H1 (cell line): Measurements from ENCODE around the gene SSC5D. TPM values are rescaled to one million over a fixed set of nuclear protein-coding genes. Genes with fewer than 3 reads are reported as not detected.

Experiments used
- CTCF ChIA-PET: fragments of 300-600 bp; sonication (Branson Sonifier 250); formaldehyde crosslinking; loops from one replicate; lab custom pipeline; 2021; ENCODE audit not compliant: partially characterized antibody; lab: Charles Lee
- POLR2A ChIA-PET: fragments of 300-600 bp; sonication (Branson Sonifier 250); formaldehyde crosslinking; loops from one replicate; lab custom pipeline; 2021; ENCODE audit warnings: inconsistent platforms; ENCODE audit not compliant: partially characterized antibody; lab: Charles Lee
- DNase-seq, 2 experiments: peaks; one replicate each; pipeline versions ENCODE4 v3.0.0 to v3.0.0-alpha.2; 2010 to 2022; ENCODE audit warnings: low spot score in 2 of 2, low read depth in 1 of 2, mixed read lengths in 1 of 2
- FAIRE-seq: peaks from 2 replicates; lab custom pipeline; 2011; peaks lifted over from hg19 to GRCh38; lab: Jason Lieb, UNC
- H2AFZ ChIP-seq: 2 replicates; pipeline ENCODE4 v1.8.1; 2012; ENCODE audit warnings: low read length, inconsistent platforms
- H2AK5ac ChIP-seq: 2 replicates; pipeline ENCODE4 v1.6.1; 2013; ENCODE audit warnings: low read depth, low read length
- H2BK120ac ChIP-seq: replicated peaks from 2 replicates; pipeline ENCODE3; 2013; ENCODE audit warnings: low read depth, low read length, inconsistent platforms
- H2BK12ac ChIP-seq: 2 replicates; pipeline ENCODE4 v1.6.1; 2013; ENCODE audit warnings: low read depth, low read length
- H2BK15ac ChIP-seq: 2 replicates; pipeline ENCODE4 v1.6.1; 2013; ENCODE audit warnings: low read length
- H2BK20ac ChIP-seq: 2 replicates; pipeline ENCODE4 v1.6.1; 2013; ENCODE audit warnings: low read length
- H2BK5ac ChIP-seq: 2 replicates; pipeline ENCODE4 v1.6.1; 2013; ENCODE audit warnings: low read depth, low read length
- H3K14ac ChIP-seq: 2 replicates; pipeline ENCODE4 v1.6.1; 2013; ENCODE audit warnings: inconsistent platforms; ENCODE audit not compliant: insufficient read length
- H3K18ac ChIP-seq: 2 replicates; pipeline ENCODE4 v1.6.1; 2013; ENCODE audit warnings: low read length; ENCODE audit errors: extremely low read depth
- H3K23ac ChIP-seq: 2 replicates; pipeline ENCODE4 v1.6.1; 2013; ENCODE audit warnings: inconsistent platforms; ENCODE audit not compliant: insufficient read length
- H3K23me2 ChIP-seq: 2 replicates; pipeline ENCODE4 v1.6.1; 2013; ENCODE audit warnings: low read depth, low read length
- H3K27ac ChIP-seq: 2 replicates; pipeline ENCODE4 v1.6.1; 2011; ENCODE audit warnings: low read depth, low read length, inconsistent platforms
- H3K27me3 ChIP-seq, 4 experiments: replicated peaks in 1 of 4; 1 replicate in 1 of 4; 2 replicates in 3 of 4; pipeline versions ENCODE4 v1.6.1 to v1.8.1; 2011 to 2013; ENCODE audit warnings: low read length in 3 of 4, mild to moderate bottlenecking in 3 of 4, inconsistent platforms in 2 of 4, mixed read lengths in 2 of 4, moderate library complexity in 1 of 4; ENCODE audit not compliant: control insufficient read depth in 3 of 4, insufficient read depth in 3 of 4; ENCODE audit errors: extremely low read depth in 1 of 4
- H3K36me3 ChIP-seq, 4 experiments: 2 replicates each; pipeline versions ENCODE4 v1.6.1 to v1.8.1; 2011 to 2013; ENCODE audit warnings: mild to moderate bottlenecking in 4 of 4, low read length in 3 of 4, moderate library complexity in 2 of 4, control low read depth in 1 of 4, inconsistent platforms in 1 of 4; ENCODE audit not compliant: insufficient read depth in 4 of 4, control insufficient read depth in 2 of 4
- H3K4ac ChIP-seq: replicated peaks from 2 replicates; pipeline ENCODE3; 2013; ENCODE audit warnings: low read length, low read depth, mixed read lengths, inconsistent platforms; ENCODE audit not compliant: insufficient read length
- H3K4me1 ChIP-seq, 4 experiments: replicated peaks in 1 of 4; 1 replicate in 1 of 4; 2 replicates in 3 of 4; pipeline versions ENCODE4 v1.6.1 to v1.8.1; 2011 to 2013; ENCODE audit warnings: low read length in 3 of 4, inconsistent platforms in 2 of 4, mixed read lengths in 1 of 4; ENCODE audit not compliant: insufficient read depth in 4 of 4, control insufficient read depth in 3 of 4
- H3K4me2 ChIP-seq, 2 experiments: 2 replicates each; pipeline versions ENCODE4 v1.6.1 to v1.8.1; 2011 to 2013; ENCODE audit warnings: low read depth in 2 of 2, low read length in 2 of 2, control low read depth in 1 of 2, inconsistent platforms in 1 of 2, mild to moderate bottlenecking in 1 of 2; ENCODE audit not compliant: insufficient read depth in 1 of 2
- H3K4me3 ChIP-seq, 4 experiments: fragments of 200-600, 300-600 bp in 1 of 4; sonication (generic), shearing (Covaris generic), sonication (Bioruptor Twin) in 1 of 4; 2 replicates each; pipeline versions ENCODE4 v1.5.1 to v1.8.1; 2011 to 2016; ENCODE audit warnings: low read length in 4 of 4, low read depth in 3 of 4, control low read depth in 2 of 4, inconsistent platforms in 2 of 4, mild to moderate bottlenecking in 2 of 4, mixed read lengths in 1 of 4, moderate library complexity in 1 of 4; ENCODE audit not compliant: insufficient read depth in 2 of 4; ENCODE audit errors: extremely low read depth in 1 of 4
- H3K56ac ChIP-seq: replicated peaks from 2 replicates; pipeline ENCODE3; 2013; ENCODE audit warnings: low read depth, mild to moderate bottlenecking, mixed read lengths, low read length, inconsistent platforms; ENCODE audit not compliant: insufficient read length
- H3K79me1 ChIP-seq: 2 replicates; pipeline ENCODE4 v1.6.1; 2013; ENCODE audit warnings: low read depth, low read length, control low read depth
- H3K79me2 ChIP-seq, 2 experiments: 2 replicates each; pipeline versions ENCODE4 v1.6.1 to v1.8.1; 2012 to 2013; ENCODE audit warnings: low read length in 2 of 2, mild to moderate bottlenecking in 2 of 2, inconsistent platforms in 1 of 2; ENCODE audit not compliant: insufficient read depth in 2 of 2, control insufficient read depth in 1 of 2
- H3K9ac ChIP-seq, 4 experiments: replicated peaks in 1 of 4; 1 replicate in 1 of 4; 2 replicates in 3 of 4; pipeline versions ENCODE4 v1.6.1 to v1.8.1; 2011 to 2013; ENCODE audit warnings: low read depth in 3 of 4, low read length in 3 of 4, control low read depth in 2 of 4, mild to moderate bottlenecking in 2 of 4, moderate library complexity in 2 of 4, inconsistent platforms in 1 of 4; ENCODE audit errors: extremely low read depth in 1 of 4
- H3K9me3 ChIP-seq, 2 experiments: 2 replicates each; pipeline versions ENCODE4 v1.6.1 to v1.8.1; 2012 to 2013; ENCODE audit warnings: mild to moderate bottlenecking in 2 of 2, moderate library complexity in 2 of 2, control low read depth in 1 of 2, inconsistent platforms in 1 of 2, low read depth in 1 of 2, low read length in 1 of 2, mixed read lengths in 1 of 2; ENCODE audit not compliant: insufficient read depth in 2 of 2
- H4K20me1 ChIP-seq, 2 experiments: replicated peaks in 1 of 2; 2 replicates each; pipeline versions ENCODE3 to v1.8.1; 2011 to 2013; ENCODE audit warnings: inconsistent platforms in 2 of 2, low read length in 2 of 2, mild to moderate bottlenecking in 1 of 2; ENCODE audit not compliant: insufficient read depth in 2 of 2, control insufficient read depth in 1 of 2
- H4K5ac ChIP-seq: 2 replicates; pipeline ENCODE4 v1.6.1; 2013; ENCODE audit warnings: low read length, low read depth, mixed read lengths, inconsistent platforms; ENCODE audit not compliant: insufficient read length
- H4K8ac ChIP-seq: 2 replicates; pipeline ENCODE4 v1.8.0; 2013; ENCODE audit warnings: mild to moderate bottlenecking, moderate library complexity, low read length, inconsistent platforms; ENCODE audit not compliant: insufficient read depth; ENCODE audit errors: extremely low read depth
- H4K91ac ChIP-seq: replicated peaks from 2 replicates; pipeline ENCODE3; 2013; ENCODE audit warnings: low read length, mixed read lengths, inconsistent platforms; ENCODE audit not compliant: insufficient read length
- BRCA1 ChIP-seq: IDR thresholded peaks from 2 replicates; pipeline ENCODE4 v1.6.1; 2012; ENCODE audit warnings: low read depth, low read length, improper control_type of control experiment
- GTF2F1 ChIP-seq: IDR thresholded peaks from 2 replicates; pipeline ENCODE4 v1.6.1; 2012; ENCODE audit warnings: low read depth, low read length, improper control_type of control experiment, borderline replicate concordance
- HDAC6 ChIP-seq: IDR thresholded peaks from one replicate; pipeline ENCODE4 v1.7.1; 2012; ENCODE audit warnings: low read depth, mild to moderate bottlenecking, inconsistent platforms, low read length, moderate library complexity
- KDM4A ChIP-seq: IDR thresholded peaks from one replicate; pipeline ENCODE4 v1.7.1; 2012; ENCODE audit warnings: low read depth, mild to moderate bottlenecking, moderate library complexity, low read length, inconsistent platforms; ENCODE audit not compliant: severe bottlenecking
- NANOG ChIP-seq: IDR thresholded peaks from 2 replicates; pipeline ENCODE4 v1.6.1; 2011; ENCODE audit warnings: low read length, low read depth, mild to moderate bottlenecking, inconsistent platforms; ENCODE audit not compliant: insufficient read depth, poor library complexity, severe bottlenecking
- RAD21 ChIP-seq, 2 experiments: IDR thresholded peaks in 1 of 2; conservative IDR thresholded peaks in 1 of 2; 2 replicates each; pipeline ENCODE4 v1.6.1; 2011; ENCODE audit warnings: low read depth in 2 of 2, low read length in 2 of 2, improper control_type of control experiment in 1 of 2, inconsistent platforms in 1 of 2, mild to moderate bottlenecking in 1 of 2, moderate library complexity in 1 of 2
- SAP30 ChIP-seq: fragments of 300-600 bp; sonication (generic); IDR thresholded peaks from 2 replicates; pipeline ENCODE4 v1.7.1; 2012; ENCODE audit warnings: low read length, moderate library complexity, mild to moderate bottlenecking, inconsistent platforms; ENCODE audit not compliant: insufficient read depth, insufficient replicate concordance
- SP2 ChIP-seq: IDR thresholded peaks from 2 replicates; pipeline ENCODE4 v1.6.1; 2012; ENCODE audit warnings: mild to moderate bottlenecking, low read length, inconsistent platforms
- TAF1 ChIP-seq: IDR thresholded peaks from 2 replicates; pipeline ENCODE4 v1.6.1; 2011; ENCODE audit warnings: mild to moderate bottlenecking, low read depth, low read length
- WGBS, 2 experiments: shearing (Covaris generic) in 1 of 2; methylation state at CpG; one replicate each; pipeline versions ENCODE4 v1.1.6 to v1.1.7; 2013 to 2015; ENCODE audit warnings: low lambda C conversion rate in 2 of 2, mixed read lengths in 2 of 2, inconsistent platforms in 1 of 2, low coverage in 1 of 2, missing lambda C conversion rate in 1 of 2; ENCODE audit not compliant: insufficient replicate concordance in 2 of 2, insufficient coverage in 1 of 2, insufficient read length in 1 of 2; ENCODE audit errors: extremely low coverage in 1 of 2, missing lambda C conversion rate in 1 of 2; 5-methylcytosine and 5-hydroxymethylcytosine counted together
- polyA plus RNA-seq, 7 experiments: library from polyadenylated mRNA; depleted of rRNA in 3 of 7; stranded (reverse) in 5 of 7; unstranded in 2 of 7; fragments of >200 nt in 5 of 7; fragments of 200-250 nt in 2 of 7; gene quantifications; 1 replicate in 5 of 7; 2 replicates in 1 of 7; 4 replicates in 1 of 7; pipeline versions ENCODE4 v1.2.1 to v1.2.3, GENCODE V29; 2011 to 2013; ENCODE audit warnings: missing spikeins in 2 of 7, mixed read lengths in 2 of 7
- total RNA-seq: library from RNA; stranded (reverse); fragmentation: NEBNext Ultra II Directional; extraction: Animal tissue kit (Norgen Biotek cat#: 25700); gene quantifications from 2 replicates; pipeline ENCODE4 v1.2.1, GENCODE V29; 2021
- TF ChIP-seq, protein P1 (sequence below): IDR thresholded peaks from 2 replicates; pipeline ENCODE4 v1.6.1; 2012; ENCODE audit warnings: inconsistent platforms

Gene SSC5D
- total and polyA plus RNA-seq, 2 of the 8 experiments (the other 6 are each of a cell fraction or from before 2014, with no cell fraction given): 0.39 to 1.7 TPM

DNA sequence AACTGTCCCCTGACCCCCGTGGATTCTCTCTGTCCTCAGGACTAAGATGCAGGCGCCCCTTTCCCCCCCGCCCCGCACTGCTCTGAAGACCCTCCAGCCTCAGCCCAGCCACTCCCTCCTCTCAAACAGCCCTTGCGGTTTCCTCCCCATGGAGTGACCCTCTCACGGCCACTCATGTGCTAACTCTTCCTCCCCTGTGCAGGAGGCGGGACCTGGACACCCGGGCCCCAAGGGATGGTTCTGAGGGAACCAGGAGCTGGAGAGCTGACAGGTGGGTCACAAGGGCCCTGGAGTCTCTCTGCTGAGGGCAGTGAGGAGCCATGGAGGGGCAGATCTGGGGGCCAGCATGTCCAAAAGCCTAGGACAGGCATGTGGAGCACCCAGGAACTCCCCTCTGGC is 28.7 kb upstream of the SSC5D start:
- no peak overlapping the region for H3K56ac ChIP-seq
- no peak overlapping the region for H4K91ac ChIP-seq
- no peak overlapping the region for H2BK5ac ChIP-seq
- no peak overlapping the region for H2BK20ac ChIP-seq
- no peak overlapping the region for H2AFZ ChIP-seq
- no peak overlapping the region for H2AK5ac ChIP-seq
- no peak for DNase-seq
- H4K5ac ChIP-seq: no peak overlapping the region
- ChIA-PET POLR2A (interaction anchor here (0.7 to 1.6 kb wide), 6 partner anchors 12 to 72 kb away, joined by 3 to 4 read pairs (median 4); partner anchors contain the start of genes SSC5D and ZNF628), CTCF (interaction anchor here (1.1 to 1.7 kb wide), 3 partner anchors 8 to 371 kb away, joined by 4 to 7 read pairs (median 7); no protein-coding TSS in a partner anchor)
- H3K36me3 ChIP-seq: peaks cover 0 to 5% (median 0%) of the 10 kb centered on the region in 4 experiments; a peak in 2 of 8 replicates
- H2BK15ac ChIP-seq: no peak overlapping the region
- no peak overlapping the region for H2BK12ac ChIP-seq
- H3K23ac ChIP-seq: no peak overlapping the region
- H2BK120ac ChIP-seq: no peak overlapping the region
- H4K8ac ChIP-seq: no peak overlapping the region; the same call in 1 of the 2 replicates
- WGBS, 2 experiments: 78% methylated on average over 7 of the region's 8 CpGs; no CpG with 5 or more reads in 1 of the 2 experiments
- peaks cover 1% of the 10 kb centered on the region; the same call in 1 of the 2 replicates for H3K23me2 ChIP-seq
- no peak overlapping the region for H3K9ac ChIP-seq
- H3K27me3 ChIP-seq: no peaks in the 10 kb centered on the region
- no peak overlapping the region for H3K4ac ChIP-seq
- H3K14ac ChIP-seq: no peak overlapping the region
- H3K27ac ChIP-seq: no peak overlapping the region
- H3K79me1 ChIP-seq: peaks cover 13% of the 10 kb centered on the region
- TF ChIP-seq SAP30 (no peak), SP2 (no peak), HDAC6 (no peak), BRCA1 (no peak), NANOG (no peak), RAD21 (IDR thresholded peaks at IDR 0.05 in 1 of 2, conservative IDR thresholded peaks at IDR 0.05 in 1 of 2; ENCODE audit: low read depth in 2 of 2, low read length in 2 of 2) (no peak), GTF2F1 (no peak), TAF1 (no peak), KDM4A (no peak)
- TF ChIP-seq, protein P1, sequence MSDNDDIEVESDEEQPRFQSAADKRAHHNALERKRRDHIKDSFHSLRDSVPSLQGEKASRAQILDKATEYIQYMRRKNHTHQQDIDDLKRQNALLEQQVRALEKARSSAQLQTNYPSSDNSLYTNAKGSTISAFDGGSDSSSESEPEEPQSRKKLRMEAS: no peak
- no peaks in the 10 kb centered on the region for H3K9me3 ChIP-seq
- H3K4me1 ChIP-seq: peaks cover 0 to 20% (median 12%) of the 10 kb centered on the region in 4 experiments; a peak in 6 of 7 replicates
- H3K79me2 ChIP-seq: peaks cover 0 to 13% of the 10 kb centered on the region in 2 experiments; a peak in 2 of 4 replicates
- peaks cover 2 to 6% of the 10 kb centered on the region in 2 experiments for H4K20me1 ChIP-seq
- peak overlapping the region in 1 of 2 experiments; percentile 64; a peak in 1 of 4 replicates for H3K4me2 ChIP-seq
- H3K18ac ChIP-seq: no peak overlapping the region
- H3K4me3 ChIP-seq: no peak overlapping the region
- FAIRE-seq: no peak
